Ishikawa (cell line): ENCODE results near the gene TGFBR3.

Experiments
- CEBPB ChIP-seq: IDR thresholded peaks from 2 replicates; pipeline ENCODE4 v1.6.1; 2012
- EGR1 ChIP-seq: IDR thresholded peaks from 2 replicates; pipeline ENCODE4 v1.6.1; 2012
- EP300 ChIP-seq: IDR thresholded peaks from 2 replicates; pipeline ENCODE4 v1.6.1; 2012; ENCODE audit warnings: borderline replicate concordance
- NFIC ChIP-seq: IDR thresholded peaks from 2 replicates; pipeline ENCODE4 v1.6.1; 2012
- RAD21 ChIP-seq: IDR thresholded peaks from 2 replicates; pipeline ENCODE4 v1.6.1; 2012; ENCODE audit warnings: low read depth
- TAF1 ChIP-seq: IDR thresholded peaks from 2 replicates; pipeline ENCODE4 v1.6.1; 2012; ENCODE audit warnings: low read depth, mild to moderate bottlenecking
- TEAD4 ChIP-seq: IDR thresholded peaks from 2 replicates; pipeline ENCODE4 v1.6.1; 2012
- ZBTB7A ChIP-seq: IDR thresholded peaks from 2 replicates; pipeline ENCODE4 v1.6.1; 2012; ENCODE audit warnings: low read depth
- TF ChIP-seq, protein P1 (sequence below): IDR thresholded peaks from 2 replicates; pipeline ENCODE4 v1.6.1; 2012; ENCODE audit warnings: low read depth, mild to moderate bottlenecking
- TF ChIP-seq, protein P2 (sequence below): IDR thresholded peaks from 2 replicates; pipeline ENCODE4 v1.6.1; 2012

- TF ChIP-seq, protein P1, sequence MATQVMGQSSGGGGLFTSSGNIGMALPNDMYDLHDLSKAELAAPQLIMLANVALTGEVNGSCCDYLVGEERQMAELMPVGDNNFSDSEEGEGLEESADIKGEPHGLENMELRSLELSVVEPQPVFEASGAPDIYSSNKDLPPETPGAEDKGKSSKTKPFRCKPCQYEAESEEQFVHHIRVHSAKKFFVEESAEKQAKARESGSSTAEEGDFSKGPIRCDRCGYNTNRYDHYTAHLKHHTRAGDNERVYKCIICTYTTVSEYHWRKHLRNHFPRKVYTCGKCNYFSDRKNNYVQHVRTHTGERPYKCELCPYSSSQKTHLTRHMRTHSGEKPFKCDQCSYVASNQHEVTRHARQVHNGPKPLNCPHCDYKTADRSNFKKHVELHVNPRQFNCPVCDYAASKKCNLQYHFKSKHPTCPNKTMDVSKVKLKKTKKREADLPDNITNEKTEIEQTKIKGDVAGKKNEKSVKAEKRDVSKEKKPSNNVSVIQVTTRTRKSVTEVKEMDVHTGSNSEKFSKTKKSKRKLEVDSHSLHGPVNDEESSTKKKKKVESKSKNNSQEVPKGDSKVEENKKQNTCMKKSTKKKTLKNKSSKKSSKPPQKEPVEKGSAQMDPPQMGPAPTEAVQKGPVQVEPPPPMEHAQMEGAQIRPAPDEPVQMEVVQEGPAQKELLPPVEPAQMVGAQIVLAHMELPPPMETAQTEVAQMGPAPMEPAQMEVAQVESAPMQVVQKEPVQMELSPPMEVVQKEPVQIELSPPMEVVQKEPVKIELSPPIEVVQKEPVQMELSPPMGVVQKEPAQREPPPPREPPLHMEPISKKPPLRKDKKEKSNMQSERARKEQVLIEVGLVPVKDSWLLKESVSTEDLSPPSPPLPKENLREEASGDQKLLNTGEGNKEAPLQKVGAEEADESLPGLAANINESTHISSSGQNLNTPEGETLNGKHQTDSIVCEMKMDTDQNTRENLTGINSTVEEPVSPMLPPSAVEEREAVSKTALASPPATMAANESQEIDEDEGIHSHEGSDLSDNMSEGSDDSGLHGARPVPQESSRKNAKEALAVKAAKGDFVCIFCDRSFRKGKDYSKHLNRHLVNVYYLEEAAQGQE: no peak
- TF ChIP-seq TEAD4 (no peak), EP300 (no peak), NFIC (no peak), TAF1 (no peak), ZBTB7A (no peak), RAD21 (no peak), CEBPB (no peak), EGR1 (no peak)
- TF ChIP-seq, protein P2, sequence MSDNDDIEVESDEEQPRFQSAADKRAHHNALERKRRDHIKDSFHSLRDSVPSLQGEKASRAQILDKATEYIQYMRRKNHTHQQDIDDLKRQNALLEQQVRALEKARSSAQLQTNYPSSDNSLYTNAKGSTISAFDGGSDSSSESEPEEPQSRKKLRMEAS: no peak
These were observed 21.8 kb downstream of the TGFBR3 start for GRCh38 chr1:91864017-91864700.
